Small intestine (tissue), 7 donors: ENCODE measurements around the gene PHKA2. TPM values are rescaled to one million over a fixed set of nuclear protein-coding genes. Genes with fewer than 3 reads are reported as not detected.

Experiments
- DNase-seq, 2 donors: peaks; one replicate each; pipeline versions ENCODE4 v3.0.0 to v3.0.0-alpha.2; 2013
- FAIRE-seq: peaks from 2 replicates; lab custom pipeline; 2012; peaks lifted over from hg19 to GRCh38; lab: Jason Lieb, UNC
- H3K27ac ChIP-seq, 3 donors: one replicate each; pipeline ENCODE4 v1.5.1; 2013; ENCODE audit warnings: low read length in 2 of 3, mild to moderate bottlenecking in 2 of 3, control low read depth in 1 of 3, inconsistent platforms in 1 of 3, low read depth in 1 of 3, moderate library complexity in 1 of 3
- H3K27me3 ChIP-seq, 3 donors: one replicate each; pipeline ENCODE4 v1.6.1; 2013; ENCODE audit warnings: low read length in 3 of 3, inconsistent platforms in 1 of 3; ENCODE audit not compliant: control insufficient read depth in 3 of 3, insufficient read depth in 3 of 3
- H3K36me3 ChIP-seq, 3 donors: one replicate each; pipeline ENCODE4 v1.6.1; 2013; ENCODE audit warnings: low read length in 3 of 3, inconsistent platforms in 1 of 3, low read depth in 1 of 3, mild to moderate bottlenecking in 1 of 3, moderate library complexity in 1 of 3; ENCODE audit not compliant: control insufficient read depth in 3 of 3, insufficient read depth in 2 of 3
- H3K4me1 ChIP-seq, 3 donors: one replicate each; pipeline ENCODE4 v1.6.1; 2013; ENCODE audit warnings: low read length in 2 of 3, inconsistent platforms in 1 of 3, low read depth in 1 of 3, mild to moderate bottlenecking in 1 of 3, moderate library complexity in 1 of 3; ENCODE audit not compliant: control insufficient read depth in 3 of 3, insufficient read depth in 2 of 3
- H3K4me3 ChIP-seq, 3 donors: one replicate each; pipeline ENCODE4 v1.5.1; 2013; ENCODE audit warnings: low read length in 3 of 3, control low read depth in 1 of 3, inconsistent platforms in 1 of 3, low read depth in 1 of 3, mild to moderate bottlenecking in 1 of 3, moderate library complexity in 1 of 3
- H3K9me3 ChIP-seq, 2 donors: one replicate each; pipeline ENCODE4 v1.6.1; 2013; ENCODE audit warnings: low read depth in 1 of 2, low read length in 1 of 2; ENCODE audit not compliant: control insufficient read depth in 2 of 2, insufficient read depth in 1 of 2
- WGBS, 3 donors: extraction: QIAGEN DNeasy Blood & Tissue Kit; methylation state at CpG; one replicate each; pipeline ENCODE4 v1.1.7; 2013; 5-methylcytosine and 5-hydroxymethylcytosine counted together
- polyA plus RNA-seq, 4 donors: library from polyadenylated mRNA; stranded (reverse) in 3 of 4; unstranded in 1 of 4; fragments of 200-250 nt in 3 of 4; fragments of 120-200 nt in 1 of 4; gene quantifications; one replicate each; pipeline versions ENCODE4 v1.2.1 to v1.2.3, GENCODE V29; 2013
- donor health status: healthy with polysubstance abuse.
- donor health status: control.
- donor health status: control.
- donor health status: Bipolar disorder and iron deficiency.
- donor health status: healthy.

PHKA2 gene
- polyA plus RNA-seq, 4 donors: 16.8 to 55.6 (median 21.4) TPM

GRCh38 chrX:18885328-18886004 is 98.4 kb downstream of the PHKA2 start:
- peak overlapping the region in 2 of 3 donors; percentile 37 to 39 for H3K4me3 ChIP-seq

GRCh38 chrX:18884916-18885315 is 99.0 kb downstream of the PHKA2 start:
- no peaks in the 10 kb centered on the region for H3K36me3 ChIP-seq
- WGBS, 3 donors: 29 to 74% (median 70%) methylated on average over 2 to 4 of the region's 4 CpGs
- H3K27me3 ChIP-seq: no peaks in the 10 kb centered on the region
- FAIRE-seq (no peak), DNase-seq (no peak)
- H3K27ac ChIP-seq: no peak overlapping the region
- no peaks in the 10 kb centered on the region for H3K9me3 ChIP-seq
- no peak overlapping the region for H3K4me3 ChIP-seq
- peaks cover 0 to 13% (median 2%) of the 10 kb centered on the region in 3 donors for H3K4me1 ChIP-seq

More at GRCh38 chrX:18885328-18886004, 98.4 kb downstream of the PHKA2 start:
- DNase-seq (peak in 1 of 2 donors; percentile 16), FAIRE-seq (no peak)
- WGBS, 3 donors: 25 to 46% (median 29%) methylated on average over 8 of the region's 8 CpGs
- Histone ChIP-seq H3K27ac (peak overlapping the region in 2 of 3 donors; percentile 75 to 90), H3K9me3 (no peaks in the 10 kb centered on the region), H3K27me3 (no peaks in the 10 kb centered on the region), H3K4me1 (peaks cover 0 to 13% (median 2%) of the 10 kb centered on the region in 3 donors), H3K36me3 (peaks cover 0 to 2% (median 0%) of the 10 kb centered on the region in 3 donors)

GRCh38 chrX:18883961-18884765 is 99.8 kb downstream of the PHKA2 start:
- no peak for DNase-seq
- peaks cover 0 to 13% (median 2%) of the 10 kb centered on the region in 3 donors for H3K4me1 ChIP-seq
- no peaks in the 10 kb centered on the region for H3K9me3 ChIP-seq
- H3K27ac ChIP-seq: no peak overlapping the region
- no peaks in the 10 kb centered on the region for H3K36me3 ChIP-seq
- WGBS, 3 donors: 42 to 78% (median 65%) methylated on average over 12 to 16 of the region's 16 CpGs
- FAIRE-seq: no peak
- H3K4me3 ChIP-seq: no peak overlapping the region
- no peaks in the 10 kb centered on the region for H3K27me3 ChIP-seq

- DNase-seq (peak in 1 of 2 donors; percentile 16), FAIRE-seq (no peak)
- Histone ChIP-seq H3K4me3 (no peak overlapping the region), H3K36me3 (no peaks in the 10 kb centered on the region), H3K9me3 (no peaks in the 10 kb centered on the region), H3K4me1 (peaks cover 0 to 13% (median 2%) of the 10 kb centered on the region in 3 donors), H3K27me3 (no peaks in the 10 kb centered on the region), H3K27ac (no peak overlapping the region)
- 63 to 75% (median 70%) methylated on average over 10 to 12 of the region's 12 CpGs for WGBS, 3 donors
These were observed 100.5 kb downstream of the PHKA2 start for GRCh38 chrX:18883234-18883960.

- H3K27me3 ChIP-seq: no peaks in the 10 kb centered on the region
- H3K4me1 ChIP-seq: no peaks in the 10 kb centered on the region
- H3K27ac ChIP-seq: no peak overlapping the region
- no peak for DNase-seq
- WGBS, 3 donors: 83 to 91% (median 91%) methylated on average over 7 to 9 of the region's 9 CpGs
- H3K9me3 ChIP-seq: no peaks in the 10 kb centered on the region
- no peak for FAIRE-seq
- H3K4me3 ChIP-seq: no peak overlapping the region
- no peaks in the 10 kb centered on the region for H3K36me3 ChIP-seq
These were observed 104.8 kb downstream of the PHKA2 start for GRCh38 chrX:18879144-18879543.

- Histone ChIP-seq H3K36me3 (no peaks in the 10 kb centered on the region), H3K27ac (no peak overlapping the region), H3K4me3 (no peak overlapping the region), H3K27me3 (no peaks in the 10 kb centered on the region), H3K4me1 (no peaks in the 10 kb centered on the region), H3K9me3 (no peaks in the 10 kb centered on the region)
- WGBS, 3 donors: 18 to 53% (median 42%) methylated on average over 7 of the region's 7 CpGs
- no peak for FAIRE-seq
- DNase-seq: peak; percentile 67 to 71
These were observed 106.4 kb downstream of the PHKA2 start for GRCh38 chrX:18877469-18877868.

GRCh38 chrX:18875256-18875878 is 108.5 kb downstream of the PHKA2 start:
- H3K27me3 ChIP-seq: no peaks in the 10 kb centered on the region
- H3K4me3 ChIP-seq: no peak overlapping the region
- no peaks in the 10 kb centered on the region for H3K9me3 ChIP-seq
- H3K4me1 ChIP-seq: no peaks in the 10 kb centered on the region
- no peaks in the 10 kb centered on the region for H3K36me3 ChIP-seq
- DNase-seq: no peak
- no peak overlapping the region for H3K27ac ChIP-seq
- FAIRE-seq: no peak
- WGBS, 3 donors: 67 to 78% (median 76%) methylated on average over 12 to 15 of the region's 15 CpGs
